HEK293 (cell line): ENCODE measurements around the gene SLC25A13.

ENCODE experiments used
- SP7 ChIP-seq: fragments of 450-650 bp; formaldehyde crosslinking; IDR thresholded peaks from 2 replicates; pipeline ENCODE4 v1.5.1; 2016; ENCODE audit warnings: missing biosample characterization, missing genetic modification characterization
- ZNF155 ChIP-seq: fragments of 450-650 bp; formaldehyde crosslinking; IDR thresholded peaks from 2 replicates; pipeline ENCODE4 v1.5.1; 2016; ENCODE audit warnings: missing biosample characterization, missing genetic modification characterization
- ZNF792 ChIP-seq: fragments of 450-650 bp; formaldehyde crosslinking; IDR thresholded peaks from 2 replicates; pipeline ENCODE4 v1.5.1; 2016; ENCODE audit warnings: missing biosample characterization, missing genetic modification characterization
- ZSCAN5A ChIP-seq: fragments of 450-650 bp; formaldehyde crosslinking; IDR thresholded peaks from 2 replicates; pipeline ENCODE4 v1.5.1; 2016; ENCODE audit warnings: missing biosample characterization, missing genetic modification characterization
- TF ChIP-seq, protein P1 (sequence below): fragments of 450-650 bp; formaldehyde crosslinking; IDR thresholded peaks from 2 replicates; pipeline ENCODE4 v1.5.1; 2016; ENCODE audit warnings: missing biosample characterization, missing genetic modification characterization

GRCh38 chr7:96093435-96093834, 228.5 kb downstream of the SLC25A13 start:
- TF ChIP-seq ZSCAN5A (no peak), ZNF155 (tag by site-specific recombination) (no peak), ZNF792 (no peak), SP7 (tag by site-specific recombination) (no peak)
- TF ChIP-seq, protein P1, sequence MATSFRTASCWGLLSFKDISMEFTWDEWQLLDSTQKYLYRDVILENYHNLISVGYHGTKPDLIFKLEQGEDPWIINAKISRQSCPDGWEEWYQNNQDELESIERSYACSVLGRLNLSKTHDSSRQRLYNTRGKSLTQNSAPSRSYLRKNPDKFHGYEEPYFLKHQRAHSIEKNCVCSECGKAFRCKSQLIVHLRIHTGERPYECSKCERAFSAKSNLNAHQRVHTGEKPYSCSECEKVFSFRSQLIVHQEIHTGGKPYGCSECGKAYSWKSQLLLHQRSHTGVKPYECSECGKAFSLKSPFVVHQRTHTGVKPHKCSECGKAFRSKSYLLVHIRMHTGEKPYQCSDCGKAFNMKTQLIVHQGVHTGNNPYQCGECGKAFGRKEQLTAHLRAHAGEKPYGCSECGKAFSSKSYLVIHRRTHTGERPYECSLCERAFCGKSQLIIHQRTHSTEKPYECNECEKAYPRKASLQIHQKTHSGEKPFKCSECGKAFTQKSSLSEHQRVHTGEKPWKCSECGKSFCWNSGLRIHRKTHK, result no peak
